HepG2 (cell line): ENCODE data around the gene SLC22A9.
"Not testable (repeated sequence)": the region's sequence is repeated elsewhere in the genome, so short reads cannot be mapped to it uniquely, and the experiment has no call there.

Source experiments
- FOXA1 ChIP-seq, 2 experiments: fragments of 450-650 bp in 1 of 2; sonication (generic) in 1 of 2; formaldehyde crosslinking in 1 of 2; IDR thresholded peaks; 2 replicates each; pipeline versions ENCODE4 v1.4.0 to v1.6.1; 2016 to 2020; ENCODE audit warnings: missing genetic modification reagents in 1 of 2
- TF ChIP-seq, protein P1 (sequence below): sonication (generic); formaldehyde crosslinking; IDR thresholded peaks from 2 replicates; pipeline ENCODE4 v1.5.0; 2020; ENCODE audit warnings: mild to moderate bottlenecking, missing genetic modification reagents, moderate library complexity

DNA sequence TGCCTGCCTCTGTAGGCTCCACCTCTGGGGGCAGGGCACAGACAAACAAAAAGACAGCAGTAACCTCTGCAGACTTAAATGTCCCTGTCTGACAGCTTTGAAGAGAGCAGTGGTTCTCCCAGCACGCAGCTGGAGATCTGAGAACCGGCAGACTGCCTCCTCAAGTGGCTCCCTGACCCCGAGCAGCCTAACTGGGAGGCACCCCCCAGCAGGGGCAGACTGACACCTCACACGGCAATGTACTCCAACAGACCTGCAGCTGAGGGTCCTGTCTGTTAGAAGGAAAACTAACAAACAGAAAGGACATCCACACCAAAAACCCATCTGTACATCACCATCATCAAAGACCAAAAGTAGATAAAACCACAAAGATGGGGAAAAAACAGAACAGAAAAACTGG, 66.2 kb downstream of the SLC22A9 start:
- TF ChIP-seq, protein P1, sequence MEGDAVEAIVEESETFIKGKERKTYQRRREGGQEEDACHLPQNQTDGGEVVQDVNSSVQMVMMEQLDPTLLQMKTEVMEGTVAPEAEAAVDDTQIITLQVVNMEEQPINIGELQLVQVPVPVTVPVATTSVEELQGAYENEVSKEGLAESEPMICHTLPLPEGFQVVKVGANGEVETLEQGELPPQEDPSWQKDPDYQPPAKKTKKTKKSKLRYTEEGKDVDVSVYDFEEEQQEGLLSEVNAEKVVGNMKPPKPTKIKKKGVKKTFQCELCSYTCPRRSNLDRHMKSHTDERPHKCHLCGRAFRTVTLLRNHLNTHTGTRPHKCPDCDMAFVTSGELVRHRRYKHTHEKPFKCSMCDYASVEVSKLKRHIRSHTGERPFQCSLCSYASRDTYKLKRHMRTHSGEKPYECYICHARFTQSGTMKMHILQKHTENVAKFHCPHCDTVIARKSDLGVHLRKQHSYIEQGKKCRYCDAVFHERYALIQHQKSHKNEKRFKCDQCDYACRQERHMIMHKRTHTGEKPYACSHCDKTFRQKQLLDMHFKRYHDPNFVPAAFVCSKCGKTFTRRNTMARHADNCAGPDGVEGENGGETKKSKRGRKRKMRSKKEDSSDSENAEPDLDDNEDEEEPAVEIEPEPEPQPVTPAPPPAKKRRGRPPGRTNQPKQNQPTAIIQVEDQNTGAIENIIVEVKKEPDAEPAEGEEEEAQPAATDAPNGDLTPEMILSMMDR (CRISPR knock-in tag), result not testable (repeated sequence)
- TF ChIP-seq FOXA1 (IDR thresholded peaks at IDR 0.05); FOXA1 (CRISPR knock-in tag; IDR thresholded peaks at IDR 0.05): not testable (repeated sequence)
